Measurements from ENCODE around the gene FASN.

The FASN gene

DNA sequence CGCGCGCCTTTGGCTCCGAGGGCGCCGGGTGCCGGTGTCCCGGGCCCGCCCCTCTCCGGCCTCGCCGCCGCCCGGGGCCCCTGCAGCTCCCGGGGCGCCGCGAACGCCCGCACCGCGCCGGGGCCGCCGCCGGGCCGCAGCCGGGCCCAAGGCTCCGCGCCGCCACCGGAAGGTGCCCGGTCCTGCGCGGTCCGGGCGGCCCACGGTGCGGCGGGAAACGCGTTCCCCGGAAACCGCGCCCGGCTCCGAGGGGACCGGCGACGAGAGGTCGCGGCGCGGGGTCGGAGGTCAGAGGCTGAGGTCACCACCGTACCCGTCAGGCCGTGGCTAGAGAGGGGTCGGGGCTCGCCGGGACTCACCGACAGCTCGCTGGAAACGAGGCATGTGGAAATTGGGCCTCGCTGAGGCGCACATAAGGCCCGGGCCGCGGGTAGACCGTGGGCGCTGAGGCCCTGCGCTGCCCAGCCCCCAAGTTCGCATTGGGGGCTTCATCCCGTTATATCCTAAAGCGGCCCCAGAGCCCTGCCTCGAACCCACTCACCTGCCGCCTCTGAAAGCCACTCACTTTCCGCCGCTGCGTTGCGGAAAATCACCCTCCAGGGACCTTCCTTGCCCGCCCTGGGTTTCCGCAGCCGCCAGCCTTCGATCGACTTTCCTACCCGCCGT is 32.3 kb downstream of the FASN start, which contains the start of gene DUS1L:
Gene DUS1L, minus strand, starts transcription at position 167 of the 666 bp plus-strand sequence. CDS start 745 bp downstream, outside the sequence.
- no CpG with 5 or more reads among the region's 88 CpGs for WGBS, 2 donors (ENCODE audit: extremely low coverage in 2 of 2, insufficient read length in 2 of 2, insufficient replicate concordance in 1 of 2)
- Histone ChIP-seq H4K8ac (ENCODE audit: low read depth, low read length) (peak within 1 kb of the TSS; percentile 92), H3K23ac (ENCODE audit: low read depth, low read length, poor library complexity) (peak within 1 kb of the TSS; percentile 80), H3K4ac (ENCODE audit: low read length) (peak within 1 kb of the TSS; percentile 76), H2AK5ac (ENCODE audit: low read depth, low read length) (peak within 1 kb of the TSS; percentile 97), H3K4me2 (ENCODE audit: insufficient read depth, low read length, poor library complexity, severe bottlenecking) (peak within 1 kb of the TSS; percentile 97), H3K9me3 (replicated peaks in 1 of 2; ENCODE audit: control insufficient read depth in 2 of 2, insufficient read depth in 1 of 2, low read depth in 1 of 2, low read length in 2 of 2) (no peaks in the 10 kb centered on the region), H2BK120ac (ENCODE audit: low read depth, low read length) (peak within 1 kb of the TSS; percentile 81), H3K79me1 (ENCODE audit: low read depth, low read length) (peaks cover 10% of the 10 kb centered on the region), H3K36me3 (replicated peaks in 1 of 2; ENCODE audit: control insufficient read depth in 2 of 2, insufficient read depth in 2 of 2, low read length in 2 of 2) (peaks cover 26 to 32% of the 10 kb centered on the region in 2 donors), H3K4me3 (ENCODE audit: low read length in 2 of 2) (peak within 1 kb of the TSS; percentile 64 to 98), H3K27ac (replicated peaks; ENCODE audit: low read length) (no peak within 1 kb of the TSS), H2AFZ (ENCODE audit: low read length) (peak within 1 kb of the TSS; percentile 96), H3K9ac (ENCODE audit: low read depth, low read length, poor library complexity) (peak within 1 kb of the TSS; percentile 90), H3K4me1 (ENCODE audit: control insufficient read depth in 2 of 2, insufficient read depth in 1 of 2, low read depth in 1 of 2, low read length in 2 of 2) (peaks cover 7 to 8% of the 10 kb centered on the region in 2 donors), H3K27me3 (ENCODE audit: control insufficient read depth in 3 of 3, insufficient read depth in 3 of 3, low read depth in 1 of 3, low read length in 3 of 3) (no peaks in the 10 kb centered on the region), H4K91ac (ENCODE audit: low read depth, low read length, poor library complexity) (no peak within 1 kb of the TSS), H3K14ac (ENCODE audit: low read length) (peak within 1 kb of the TSS; percentile 38), H2BK12ac (ENCODE audit: low read length) (peak within 1 kb of the TSS; percentile 10), H3K18ac (ENCODE audit: low read length) (peak within 1 kb of the TSS; percentile 94), H2BK5ac (ENCODE audit: low read length) (no peak within 1 kb of the TSS), H2BK15ac (ENCODE audit: low read length) (peak within 1 kb of the TSS; percentile 89)
- DNase-seq (ENCODE audit: low spot score), result peak; percentile 56

DNA sequence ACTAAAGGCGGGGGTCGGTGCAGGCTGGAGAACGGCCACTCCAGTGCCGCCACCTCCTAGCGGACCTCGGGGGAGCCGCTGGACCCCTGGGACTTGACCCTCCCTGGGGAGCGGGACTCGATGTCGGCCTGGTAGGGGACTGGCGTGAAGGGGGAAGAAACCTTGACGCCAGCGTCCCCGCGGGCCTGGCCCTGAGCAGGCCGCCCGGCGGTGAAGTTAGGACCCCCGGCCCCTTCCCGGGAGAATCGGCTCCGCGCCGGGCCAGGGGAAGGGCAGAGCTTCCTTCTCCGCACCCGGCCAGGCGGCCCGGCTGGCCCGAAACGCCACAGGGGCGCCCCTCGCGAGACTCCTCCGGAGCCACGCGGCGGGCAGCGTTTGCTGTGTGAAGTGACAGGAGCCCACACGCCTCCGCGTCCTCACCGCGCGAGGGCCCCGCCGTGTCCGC is 32.8 kb downstream of the FASN start:
- Histone ChIP-seq H4K8ac (ENCODE audit: low read depth, low read length) (peak overlapping the region; percentile 65), H2AFZ (ENCODE audit: low read length) (peak overlapping the region; percentile 73), H3K4me2 (ENCODE audit: insufficient read depth, low read length, poor library complexity, severe bottlenecking) (peak overlapping the region; percentile 97), H3K36me3 (replicated peaks in 1 of 2; ENCODE audit: control insufficient read depth in 2 of 2, insufficient read depth in 2 of 2, low read length in 2 of 2) (peaks cover 31 to 38% of the 10 kb centered on the region in 2 donors), H3K79me1 (ENCODE audit: low read depth, low read length) (peaks cover 10% of the 10 kb centered on the region), H3K27ac (replicated peaks; ENCODE audit: low read length) (no peak overlapping the region), H4K91ac (ENCODE audit: low read depth, low read length, poor library complexity) (no peak overlapping the region), H3K9ac (ENCODE audit: low read depth, low read length, poor library complexity) (peak overlapping the region; percentile 90), H3K18ac (ENCODE audit: low read length) (peak overlapping the region; percentile 87), H3K23ac (ENCODE audit: low read depth, low read length, poor library complexity) (peak overlapping the region; percentile 73), H3K4me3 (ENCODE audit: low read length in 2 of 2) (peak overlapping the region; percentile 64 to 98), H3K27me3 (ENCODE audit: control insufficient read depth in 3 of 3, insufficient read depth in 3 of 3, low read depth in 1 of 3, low read length in 3 of 3) (no peaks in the 10 kb centered on the region), H2BK120ac (ENCODE audit: low read depth, low read length) (no peak overlapping the region), H2BK15ac (ENCODE audit: low read length) (no peak overlapping the region), H3K4ac (ENCODE audit: low read length) (no peak overlapping the region), H2AK5ac (ENCODE audit: low read depth, low read length) (peak overlapping the region; percentile 97), H2BK12ac (ENCODE audit: low read length) (no peak overlapping the region), H3K14ac (ENCODE audit: low read length) (peak overlapping the region; percentile 38), H3K4me1 (ENCODE audit: control insufficient read depth in 2 of 2, insufficient read depth in 1 of 2, low read depth in 1 of 2, low read length in 2 of 2) (peaks cover 7 to 8% of the 10 kb centered on the region in 2 donors), H2BK5ac (ENCODE audit: low read length) (no peak overlapping the region), H3K9me3 (replicated peaks in 1 of 2; ENCODE audit: control insufficient read depth in 2 of 2, insufficient read depth in 1 of 2, low read depth in 1 of 2, low read length in 2 of 2) (no peaks in the 10 kb centered on the region)
- no peak for DNase-seq (ENCODE audit: low spot score)
- no CpG with 5 or more reads among the region's 47 CpGs for WGBS, 2 donors (ENCODE audit: extremely low coverage in 2 of 2, insufficient read length in 2 of 2, insufficient replicate concordance in 1 of 2)

DNA sequence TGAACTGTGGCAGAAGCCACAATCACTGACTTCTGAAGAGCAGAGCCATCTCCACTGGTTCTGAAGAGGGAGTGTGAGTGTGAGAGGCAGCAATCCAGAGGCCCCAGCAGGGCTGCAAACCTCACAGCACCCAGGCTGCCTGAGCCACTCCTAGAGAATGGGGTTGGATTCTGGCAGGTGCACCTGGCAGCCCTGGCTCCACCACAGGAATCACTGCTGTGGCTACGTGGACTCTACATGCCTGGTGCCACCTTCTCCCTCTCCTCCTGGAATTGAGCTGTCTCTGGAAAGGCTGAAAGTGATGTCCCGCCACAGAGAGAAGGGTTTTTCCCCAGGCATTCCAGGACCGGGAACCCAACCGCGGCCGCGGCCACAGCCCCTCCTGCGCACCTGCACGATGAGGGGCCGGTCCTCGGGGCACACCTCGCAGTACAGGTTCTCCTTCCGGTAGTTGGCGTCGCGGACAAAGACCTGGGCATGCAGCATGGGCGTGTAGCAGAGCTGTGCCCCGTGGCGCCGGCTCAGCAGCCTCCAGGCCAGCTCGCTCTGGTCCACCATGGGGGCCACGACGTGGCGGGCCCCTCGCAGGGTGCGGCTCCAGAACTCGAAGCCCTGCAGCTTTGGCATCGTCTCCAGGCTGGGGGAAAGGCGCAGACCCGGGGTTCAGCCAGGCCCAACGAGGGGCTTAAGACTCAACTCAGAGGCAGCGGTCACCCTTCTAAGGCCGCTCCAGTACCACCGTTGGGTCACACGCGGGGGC is 33.4 kb downstream of the FASN start:
- H4K91ac ChIP-seq (ENCODE audit: low read depth, low read length, poor library complexity), result no peak overlapping the region

More for the DNA sequence above, 33.4 kb downstream of the FASN start:
- Histone ChIP-seq H3K4me2 (ENCODE audit: insufficient read depth, low read length, poor library complexity, severe bottlenecking) (peak overlapping the region; percentile 97), H4K8ac (ENCODE audit: low read depth, low read length) (no peak overlapping the region), H2AFZ (ENCODE audit: low read length) (no peak overlapping the region), H3K27me3 (ENCODE audit: control insufficient read depth in 3 of 3, insufficient read depth in 3 of 3, low read depth in 1 of 3, low read length in 3 of 3) (no peaks in the 10 kb centered on the region), H3K23ac (ENCODE audit: low read depth, low read length, poor library complexity) (peak overlapping the region; percentile 73), H3K14ac (ENCODE audit: low read length) (peak overlapping the region; percentile 38), H2AK5ac (ENCODE audit: low read depth, low read length) (peak overlapping the region; percentile 97), H3K9me3 (replicated peaks in 1 of 2; ENCODE audit: control insufficient read depth in 2 of 2, insufficient read depth in 1 of 2, low read depth in 1 of 2, low read length in 2 of 2) (no peaks in the 10 kb centered on the region), H3K36me3 (replicated peaks in 1 of 2; ENCODE audit: control insufficient read depth in 2 of 2, insufficient read depth in 2 of 2, low read length in 2 of 2) (peaks cover 31 to 44% of the 10 kb centered on the region in 2 donors), H3K4me1 (ENCODE audit: control insufficient read depth in 2 of 2, insufficient read depth in 1 of 2, low read depth in 1 of 2, low read length in 2 of 2) (peaks cover 7 to 8% of the 10 kb centered on the region in 2 donors), H3K18ac (ENCODE audit: low read length) (peak overlapping the region; percentile 28), H2BK12ac (ENCODE audit: low read length) (peak overlapping the region; percentile 10), H3K4ac (ENCODE audit: low read length) (no peak overlapping the region), H3K9ac (ENCODE audit: low read depth, low read length, poor library complexity) (peak overlapping the region; percentile 90), H2BK120ac (ENCODE audit: low read depth, low read length) (no peak overlapping the region), H3K4me3 (ENCODE audit: low read length in 2 of 2) (peak overlapping the region; percentile 64 to 98), H2BK15ac (ENCODE audit: low read length) (no peak overlapping the region), H2BK5ac (ENCODE audit: low read length) (no peak overlapping the region), H3K79me1 (ENCODE audit: low read depth, low read length) (peaks cover 10% of the 10 kb centered on the region), H3K27ac (replicated peaks; ENCODE audit: low read length) (no peak overlapping the region)
- WGBS, 2 donors (ENCODE audit: extremely low coverage in 2 of 2, insufficient read length in 2 of 2, insufficient replicate concordance in 1 of 2), result no CpG with 5 or more reads among the region's 36 CpGs
- DNase-seq (ENCODE audit: low spot score), result no peak

Data from neuronal stem cell (in vitro differentiated cells).